A673 (cell line): ENCODE data around the gene GRAMD1A. TPM values are rescaled to one million over a fixed set of nuclear protein-coding genes. Genes with fewer than 3 reads are reported as not detected.
"Not testable (repeated sequence)": the region's sequence is repeated elsewhere in the genome, so short reads cannot be mapped to it uniquely, and the experiment has no call there.

ENCODE experiments used
- BruUV-seq: library from RNA; stranded (reverse); fragments of 400-500 nt; replicated peaks from 2 replicates; lab custom pipeline; 2021; lab: Mats Ljungman, UMichigan
- CTCF ChIA-PET: fragments of 300-600 bp; sonication (Branson Sonifier 250); formaldehyde crosslinking; loops from one replicate; lab custom pipeline; 2022; ENCODE audit warnings: antibody characterized with exemption; lab: Charles Lee
- POLR2A ChIA-PET: fragments of 300-600 bp; sonication (Branson Sonifier 250); formaldehyde crosslinking; loops from one replicate; lab custom pipeline; 2022; ENCODE audit warnings: antibody characterized with exemption; ENCODE audit not compliant: low non-redundant PET; lab: Charles Lee
- DNase-seq: peaks from one replicate; pipeline ENCODE4 v3.0.0-alpha.2; 2015; ENCODE audit warnings: low spot score
- H3K27ac ChIP-seq: fragments of 200-600 bp; sonication (generic); 2 replicates; pipeline ENCODE4 v1.5.1; 2016; ENCODE audit warnings: mixed run types, low read depth, mild to moderate bottlenecking, mixed read lengths, antibody characterized with exemption, low read length; ENCODE audit not compliant: poor library complexity, severe bottlenecking
- H3K27me3 ChIP-seq: fragments of 200-600 bp; sonication (generic); replicated peaks from 2 replicates; pipeline ENCODE4 v1.6.1; 2017; ENCODE audit warnings: mixed run types, low read depth, mild to moderate bottlenecking, mixed read lengths, antibody characterized with exemption, low read length; ENCODE audit not compliant: insufficient read depth, poor library complexity
- H3K36me3 ChIP-seq: fragments of 200-600 bp; sonication (generic); 2 replicates; pipeline ENCODE4 v1.6.1; 2016; ENCODE audit warnings: mixed run types, mild to moderate bottlenecking, mixed read lengths, antibody characterized with exemption, low read length; ENCODE audit not compliant: insufficient read depth, poor library complexity, severe bottlenecking
- H3K4me1 ChIP-seq: fragments of 200-600 bp; sonication (generic); 2 replicates; pipeline ENCODE4 v1.6.1; 2017; ENCODE audit warnings: mixed run types, mild to moderate bottlenecking, mixed read lengths, antibody characterized with exemption, low read length; ENCODE audit not compliant: insufficient read depth, poor library complexity, severe bottlenecking
- H3K4me3 ChIP-seq: fragments of 200-600 bp; sonication (generic); 2 replicates; pipeline ENCODE4 v1.5.1; 2016; ENCODE audit warnings: low read depth, mixed run types, mild to moderate bottlenecking, mixed read lengths, low read length; ENCODE audit not compliant: poor library complexity, severe bottlenecking
- H3K9me3 ChIP-seq: fragments of 200-600 bp; sonication (generic); 2 replicates; pipeline ENCODE4 v1.6.1; 2016; ENCODE audit warnings: mixed run types, low read depth, mild to moderate bottlenecking, mixed read lengths, antibody characterized with exemption, low read length; ENCODE audit not compliant: poor library complexity, severe bottlenecking
- EZH2 ChIP-seq: fragments of 200-600 bp; sonication (generic); IDR thresholded peaks from 2 replicates; pipeline ENCODE4 v1.6.1; 2017; ENCODE audit warnings: borderline replicate concordance, low read depth, mild to moderate bottlenecking, mixed read lengths, antibody characterized with exemption, low read length; ENCODE audit not compliant: poor library complexity, severe bottlenecking
- intact Hi-C: fragments of 100-400 bp; cut with micrococcal nuclease; formaldehyde crosslinking; loops from one replicate; pipeline ENCODE4 v1.10.0; 2022; ENCODE audit not compliant: unreplicated experiment
- total RNA-seq: library from RNA; stranded (reverse); gene quantifications from 2 replicates; pipeline ENCODE4 v1.2.3, GENCODE V29; 2021
- TF ChIP-seq, protein P1 (sequence below): fragments of 300-800, 200-600 bp; sonication (generic); conservative IDR thresholded peaks from 2 replicates; pipeline ENCODE4 v1.5.1; 2017; ENCODE audit warnings: low read depth, mild to moderate bottlenecking, antibody characterized with exemption, low read length, moderate library complexity, mixed read lengths

GRAMD1A gene
- total RNA-seq, 1 experiment from 2014 or later: 87.3 TPM

DNA sequence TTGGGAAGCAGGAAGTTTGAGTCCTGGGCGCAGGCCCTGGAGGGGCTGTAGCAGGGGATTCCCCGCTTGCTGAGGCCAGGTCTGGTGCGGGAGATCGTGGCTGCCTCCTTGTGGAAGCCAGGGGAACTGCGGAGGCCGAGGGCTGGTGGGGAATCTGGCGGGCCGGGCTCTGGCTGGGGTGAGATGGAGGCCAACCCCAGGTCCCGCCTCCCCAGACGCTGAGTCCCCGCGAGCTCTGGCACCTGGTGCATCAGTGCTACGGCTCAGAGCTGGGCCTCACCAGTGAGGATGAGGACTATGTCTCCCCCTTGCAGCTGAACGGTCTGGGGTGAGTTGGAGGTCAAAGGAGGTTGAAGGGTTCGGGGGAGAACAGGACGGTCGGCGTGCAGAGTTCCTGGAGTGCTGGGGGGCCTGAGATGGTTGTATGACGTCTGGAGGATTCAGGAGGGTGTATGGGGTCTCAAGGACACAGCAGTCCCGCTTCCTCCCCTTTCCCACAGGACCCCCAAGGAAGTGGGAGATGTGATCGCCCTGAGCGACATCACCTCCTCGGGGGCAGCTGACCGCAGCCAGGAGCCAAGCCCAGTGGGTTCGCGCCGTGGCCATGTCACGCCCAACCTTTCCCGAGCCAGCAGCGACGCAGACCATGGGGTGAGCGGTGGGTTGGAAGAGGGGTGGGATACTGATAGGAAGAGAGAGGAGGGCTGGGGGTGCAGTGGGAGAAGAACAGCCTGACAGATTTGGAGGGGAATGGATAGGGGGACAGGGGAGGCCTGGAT lies 13.1 kb downstream of the GRAMD1A start:
- intact Hi-C loops: loop anchor here (10.0 kb wide), 1 partner anchor 178 kb away; no protein-coding TSS in a partner anchor
- peak; percentile 71 for DNase-seq
- no TSS peak for BruUV-seq
- ChIA-PET CTCF (interaction anchor here (0.5 to 0.8 kb wide), 3 partner anchors 41 to 1202 kb away, joined by 3 to 4 read pairs (median 3); partner anchors contain the start of gene ZNF146), POLR2A (no interaction called here)
- H3K4me3 ChIP-seq: no peak overlapping the region
- H3K9me3 ChIP-seq: no peaks in the 10 kb centered on the region
- peaks cover 72% of the 10 kb centered on the region for H3K36me3 ChIP-seq
- no peaks in the 10 kb centered on the region for H3K4me1 ChIP-seq
- no peak overlapping the region for H3K27ac ChIP-seq
- TF ChIP-seq, protein P1, sequence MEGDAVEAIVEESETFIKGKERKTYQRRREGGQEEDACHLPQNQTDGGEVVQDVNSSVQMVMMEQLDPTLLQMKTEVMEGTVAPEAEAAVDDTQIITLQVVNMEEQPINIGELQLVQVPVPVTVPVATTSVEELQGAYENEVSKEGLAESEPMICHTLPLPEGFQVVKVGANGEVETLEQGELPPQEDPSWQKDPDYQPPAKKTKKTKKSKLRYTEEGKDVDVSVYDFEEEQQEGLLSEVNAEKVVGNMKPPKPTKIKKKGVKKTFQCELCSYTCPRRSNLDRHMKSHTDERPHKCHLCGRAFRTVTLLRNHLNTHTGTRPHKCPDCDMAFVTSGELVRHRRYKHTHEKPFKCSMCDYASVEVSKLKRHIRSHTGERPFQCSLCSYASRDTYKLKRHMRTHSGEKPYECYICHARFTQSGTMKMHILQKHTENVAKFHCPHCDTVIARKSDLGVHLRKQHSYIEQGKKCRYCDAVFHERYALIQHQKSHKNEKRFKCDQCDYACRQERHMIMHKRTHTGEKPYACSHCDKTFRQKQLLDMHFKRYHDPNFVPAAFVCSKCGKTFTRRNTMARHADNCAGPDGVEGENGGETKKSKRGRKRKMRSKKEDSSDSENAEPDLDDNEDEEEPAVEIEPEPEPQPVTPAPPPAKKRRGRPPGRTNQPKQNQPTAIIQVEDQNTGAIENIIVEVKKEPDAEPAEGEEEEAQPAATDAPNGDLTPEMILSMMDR: peak; percentile 85
- TF ChIP-seq EZH2: no peak
- H3K27me3 ChIP-seq: no peaks in the 10 kb centered on the region

DNA sequence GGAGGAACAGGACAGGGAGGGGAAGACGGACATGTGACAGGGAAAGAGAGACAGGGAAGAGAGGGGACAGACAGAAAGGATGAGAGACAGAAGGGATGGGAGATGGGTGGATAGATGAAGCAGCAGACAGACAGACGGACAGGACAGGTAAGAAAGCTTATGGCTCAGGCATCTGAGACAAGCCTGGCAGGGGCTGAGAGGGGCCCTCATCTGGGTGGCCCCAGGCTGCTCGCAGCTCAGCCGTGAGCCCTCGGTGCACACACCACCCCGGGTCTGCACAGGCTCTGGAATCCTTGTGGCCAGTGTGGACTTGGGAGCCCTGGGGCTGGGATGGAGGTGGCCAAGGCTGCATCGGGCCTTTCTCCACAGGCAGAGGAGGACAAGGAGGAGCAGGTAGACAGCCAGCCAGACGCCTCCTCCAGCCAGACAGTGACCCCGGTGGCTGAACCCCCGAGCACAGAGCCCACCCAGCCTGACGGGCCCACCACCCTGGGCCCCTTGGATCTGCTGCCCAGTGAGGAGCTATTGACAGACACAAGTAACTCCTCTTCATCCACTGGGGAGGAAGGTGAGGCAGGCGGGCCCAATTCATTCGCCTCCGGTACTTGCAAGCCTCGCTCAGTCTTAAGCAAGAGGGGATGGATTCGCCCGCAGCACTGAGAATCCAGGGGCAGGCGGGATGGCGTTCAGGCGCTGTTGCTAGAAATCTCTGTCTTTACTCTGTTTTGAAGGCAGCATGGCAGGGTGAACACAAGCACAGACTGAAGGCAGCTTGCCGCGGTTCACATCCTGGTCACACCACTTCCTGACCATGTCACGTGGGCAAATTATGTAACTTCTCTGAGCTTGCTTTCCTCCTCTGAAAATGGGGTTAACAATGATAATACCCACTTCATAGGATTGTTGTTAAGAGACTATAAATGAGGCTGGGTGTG lies 14.0 kb downstream of the GRAMD1A start:
- BruUV-seq: no TSS peak
- H3K27ac ChIP-seq: no peak overlapping the region
- intact Hi-C loops: loop anchor here (10.0 kb wide), 1 partner anchor 179 kb away; no protein-coding TSS in a partner anchor

DNA sequence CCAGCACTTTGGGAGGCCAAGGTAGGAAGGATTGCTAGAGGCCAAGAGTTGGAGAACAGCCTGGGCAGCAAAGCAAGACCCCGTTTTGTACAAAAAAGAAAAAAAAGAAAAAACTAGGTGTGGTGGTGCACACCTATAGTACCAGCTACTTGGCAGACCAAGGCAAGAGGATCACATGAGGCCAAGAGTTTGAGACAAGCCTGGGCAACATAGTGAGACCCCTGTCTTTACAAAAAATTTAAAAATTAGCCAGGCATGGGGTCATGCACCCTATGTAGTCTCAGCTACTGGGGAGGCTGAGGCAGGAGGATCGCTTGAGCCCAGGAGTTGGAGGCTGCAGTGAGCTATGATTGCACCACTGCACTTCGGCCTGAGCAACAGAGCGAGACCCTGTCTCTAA lies 14.7 kb downstream of the GRAMD1A start:
- H3K27ac ChIP-seq, H3K9me3 ChIP-seq, BruUV-seq, POLR2A ChIA-PET, H3K4me3 ChIP-seq, DNase-seq, H3K27me3 ChIP-seq, H3K4me1 ChIP-seq: not testable (repeated sequence)
- CTCF ChIA-PET: interaction anchor here (0.8 kb wide), 1 partner anchor 42 kb away, joined by 3 read pairs; no protein-coding TSS in a partner anchor
- peaks cover 78% of the 10 kb centered on the region for H3K36me3 ChIP-seq
- intact Hi-C loops: loop anchor here (10.0 kb wide), 1 partner anchor 180 kb away; no protein-coding TSS in a partner anchor

More for the DNA sequence above, 14.0 kb downstream of the GRAMD1A start:
- POLR2A ChIA-PET: no interaction called here
- no peak for DNase-seq
- Histone ChIP-seq H3K4me1 (no peaks in the 10 kb centered on the region), H3K27me3 (no peaks in the 10 kb centered on the region), H3K4me3 (no peak overlapping the region), H3K36me3 (peaks cover 78% of the 10 kb centered on the region), H3K9me3 (no peaks in the 10 kb centered on the region)
- TF ChIP-seq, protein P1: no peak
- TF ChIP-seq EZH2: no peak
- CTCF ChIA-PET: interaction anchor here (0.8 kb wide), 1 partner anchor 41 kb away, joined by 3 read pairs; no protein-coding TSS in a partner anchor
